Neural progenitor cell (in vitro differentiated cells): ENCODE measurements around the gene C9orf153.

ENCODE experiments used
- EZH2 ChIP-seq: fragments of 200-600 bp; sonication (generic); IDR thresholded peaks from 2 replicates; pipeline ENCODE4 v1.6.1; 2017; ENCODE audit warnings: antibody characterized with exemption, mild to moderate bottlenecking, moderate library complexity
- TF ChIP-seq, protein P1 (sequence below): fragments of 200-600 bp; sonication (generic); IDR thresholded peaks from 2 replicates; pipeline ENCODE4 v1.5.1; 2017; ENCODE audit warnings: antibody characterized with exemption, mild to moderate bottlenecking

DNA sequence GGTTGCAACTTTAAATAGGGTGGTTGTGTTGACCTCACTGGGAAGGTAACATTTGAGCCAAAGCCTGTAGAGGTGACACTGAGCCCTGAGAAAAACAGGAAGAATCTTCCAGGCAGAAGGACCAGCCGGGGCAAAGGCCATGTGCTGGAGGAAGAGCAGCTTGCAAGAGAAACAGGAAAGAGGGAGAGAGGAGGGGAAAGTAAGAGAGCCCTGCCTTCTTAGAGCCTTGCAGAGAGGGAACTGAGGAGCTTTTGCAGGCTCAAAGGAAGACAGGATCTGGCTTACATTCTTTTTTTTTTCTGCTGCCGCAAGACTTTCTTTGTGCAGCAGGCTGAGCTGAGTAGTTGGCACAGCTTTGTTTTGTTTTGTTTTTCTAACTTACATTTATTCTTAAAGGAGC, 17.4 kb downstream of the C9orf153 start:
- no peak for TF ChIP-seq EZH2
- TF ChIP-seq, protein P1, sequence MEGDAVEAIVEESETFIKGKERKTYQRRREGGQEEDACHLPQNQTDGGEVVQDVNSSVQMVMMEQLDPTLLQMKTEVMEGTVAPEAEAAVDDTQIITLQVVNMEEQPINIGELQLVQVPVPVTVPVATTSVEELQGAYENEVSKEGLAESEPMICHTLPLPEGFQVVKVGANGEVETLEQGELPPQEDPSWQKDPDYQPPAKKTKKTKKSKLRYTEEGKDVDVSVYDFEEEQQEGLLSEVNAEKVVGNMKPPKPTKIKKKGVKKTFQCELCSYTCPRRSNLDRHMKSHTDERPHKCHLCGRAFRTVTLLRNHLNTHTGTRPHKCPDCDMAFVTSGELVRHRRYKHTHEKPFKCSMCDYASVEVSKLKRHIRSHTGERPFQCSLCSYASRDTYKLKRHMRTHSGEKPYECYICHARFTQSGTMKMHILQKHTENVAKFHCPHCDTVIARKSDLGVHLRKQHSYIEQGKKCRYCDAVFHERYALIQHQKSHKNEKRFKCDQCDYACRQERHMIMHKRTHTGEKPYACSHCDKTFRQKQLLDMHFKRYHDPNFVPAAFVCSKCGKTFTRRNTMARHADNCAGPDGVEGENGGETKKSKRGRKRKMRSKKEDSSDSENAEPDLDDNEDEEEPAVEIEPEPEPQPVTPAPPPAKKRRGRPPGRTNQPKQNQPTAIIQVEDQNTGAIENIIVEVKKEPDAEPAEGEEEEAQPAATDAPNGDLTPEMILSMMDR = no peak
